Calu3 (cell line): ENCODE results near the gene NFE2. TPM values are rescaled to one million over a fixed set of nuclear protein-coding genes. Genes with fewer than 3 reads are reported as not detected.

Experiments
- BruUV-seq: library from RNA; stranded (reverse); fragments of 400-500 nt; replicated peaks from 2 replicates; lab custom pipeline; 2021; lab: Mats Ljungman, UMichigan
- CTCF ChIA-PET: fragments of 300-600 bp; sonication (Branson Sonifier 250); formaldehyde crosslinking; loops from one replicate; lab custom pipeline; 2022; ENCODE audit warnings: antibody characterized with exemption; lab: Charles Lee
- DNase-seq: peaks from one replicate; pipeline ENCODE4 v3.0.0; 2022
- H3K27ac Mint-ChIP-seq: one replicate; pipeline ENCODE4 v1.8.0; 2022; ENCODE audit warnings: mixed read lengths; ENCODE audit not compliant: unreplicated experiment
- H3K27me3 Mint-ChIP-seq: one replicate; pipeline ENCODE4 v1.8.0; 2022; ENCODE audit warnings: mixed read lengths; ENCODE audit not compliant: unreplicated experiment
- H3K36me3 Mint-ChIP-seq: one replicate; pipeline ENCODE4 v1.8.0; 2022; ENCODE audit warnings: mild to moderate bottlenecking, moderate library complexity, mixed read lengths; ENCODE audit not compliant: insufficient read depth, unreplicated experiment
- H3K4me1 Mint-ChIP-seq: one replicate; pipeline ENCODE4 v1.8.0; 2022; ENCODE audit warnings: mild to moderate bottlenecking, low read depth, mixed read lengths; ENCODE audit not compliant: unreplicated experiment
- H3K4me3 Mint-ChIP-seq: one replicate; pipeline ENCODE4 v1.8.0; 2022; ENCODE audit warnings: mild to moderate bottlenecking, low read depth, moderate library complexity, mixed read lengths; ENCODE audit not compliant: unreplicated experiment
- H3K9me3 Mint-ChIP-seq: one replicate; pipeline ENCODE4 v1.8.0; 2022; ENCODE audit warnings: low read depth, mixed read lengths; ENCODE audit not compliant: unreplicated experiment
- CTCF ChIP-seq: fragments of 200-600 bp; IDR thresholded peaks from one replicate; pipeline ENCODE4 v1.8.0; 2022; ENCODE audit warnings: antibody characterized with exemption; ENCODE audit not compliant: unreplicated experiment
- intact Hi-C: fragments of 100-400 bp; cut with micrococcal nuclease; formaldehyde crosslinking; loops from one replicate; pipeline ENCODE4 v1.10.0; 2022; ENCODE audit not compliant: unreplicated experiment
- total RNA-seq: library from RNA; stranded (reverse); gene quantifications from 2 replicates; pipeline ENCODE4 v1.2.3, GENCODE V29; 2022

The NFE2 gene
- total RNA-seq, 1 experiment from 2014 or later, result 0.80 TPM

- CTCF ChIA-PET, result interaction anchor here (0.7 to 1.3 kb wide), 3 partner anchors 14 to 1523 kb away, joined by 6 to 9 read pairs (median 6); partner anchors contain the start of gene COPZ1
- TF ChIP-seq CTCF, result no peak
These were observed 10.2 kb upstream of the NFE2 start for GRCh38 chr12:54311051-54311450.

DNA sequence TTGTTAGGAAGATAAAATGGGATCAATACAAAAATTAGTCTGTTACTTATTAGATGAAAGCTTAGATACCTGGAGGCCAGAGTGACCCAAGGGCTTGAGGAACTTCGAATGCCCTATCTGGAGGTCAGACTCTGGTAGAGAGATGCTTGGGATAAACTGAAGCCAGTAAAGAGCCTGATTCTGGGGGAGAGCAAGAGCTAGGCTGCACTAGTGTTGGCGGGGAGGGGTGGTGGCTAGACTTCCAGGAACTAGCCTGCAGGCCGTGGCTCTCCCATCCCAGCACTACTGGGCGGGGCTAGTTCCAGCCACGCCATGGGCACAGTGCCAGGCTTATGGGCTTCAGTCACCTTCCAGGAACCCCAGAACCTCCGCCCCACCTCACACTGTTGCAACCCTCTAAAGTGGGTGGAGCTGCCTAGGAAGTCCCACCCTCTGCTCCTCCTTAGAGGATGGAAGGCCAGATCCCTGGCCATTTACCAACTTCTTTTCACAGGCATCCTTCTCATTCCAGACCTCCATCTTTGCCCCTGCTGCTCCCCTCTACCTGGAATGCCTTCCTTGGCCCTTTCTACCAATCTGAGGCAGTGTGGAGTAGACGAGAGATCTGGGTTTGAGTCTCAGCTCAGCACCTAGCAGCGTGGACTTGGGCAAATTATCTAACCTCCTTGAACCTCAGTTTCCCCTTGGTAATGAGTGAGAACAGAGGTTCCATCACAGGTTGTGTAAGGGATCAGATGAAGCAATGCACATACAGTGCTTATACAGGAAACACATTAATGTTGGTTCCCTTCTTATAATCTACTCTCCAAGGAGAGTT lies 6.3 kb upstream of the NFE2 start:
- no peaks in the 10 kb centered on the region for H3K27me3 Mint-ChIP-seq
- H3K4me3 Mint-ChIP-seq, result no peak overlapping the region
- CTCF ChIA-PET, result interaction anchor here (0.8 to 2.3 kb wide), 7 partner anchors 9 to 55 kb away, joined by 3 to 22 read pairs (median 4); partner anchors contain the start of gene COPZ1
- no TSS peak for BruUV-seq
- intact Hi-C loops, result no loop called here
- H3K36me3 Mint-ChIP-seq, result peaks cover 7% of the 10 kb centered on the region
- no peak overlapping the region for H3K27ac Mint-ChIP-seq
- TF ChIP-seq CTCF, result no peak
- H3K9me3 Mint-ChIP-seq, result no peaks in the 10 kb centered on the region
- H3K4me1 Mint-ChIP-seq, result peaks cover 40% of the 10 kb centered on the region
- DNase-seq, result peak; percentile 98

More at GRCh38 chr12:54311051-54311450, 10.2 kb upstream of the NFE2 start:
- Mint-ChIP-seq H3K9me3 (no peaks in the 10 kb centered on the region), H3K36me3 (no peaks in the 10 kb centered on the region), H3K27me3 (no peaks in the 10 kb centered on the region), H3K4me1 (peaks cover 17% of the 10 kb centered on the region), H3K4me3 (no peak overlapping the region), H3K27ac (no peak overlapping the region)
- no TSS peak for BruUV-seq
- intact Hi-C loops, result no loop called here
- no peak for DNase-seq

- CTCF ChIA-PET, result interaction anchor here (0.5 to 1.1 kb wide), 5 partner anchors 15 to 66 kb away, joined by 3 to 5 read pairs (median 4); partner anchors contain the start of genes COPZ1 and HNRNPA1
- no peaks in the 10 kb centered on the region for H3K9me3 Mint-ChIP-seq
These were observed 3.5 kb upstream of the NFE2 start for GRCh38 chr12:54304187-54304810.

More at GRCh38 chr12:54304187-54304810, 3.5 kb upstream of the NFE2 start:
- intact Hi-C loops, result no loop called here
- Mint-ChIP-seq H3K36me3 (peaks cover 7% of the 10 kb centered on the region), H3K27ac (no peak overlapping the region), H3K27me3 (peaks cover 15% of the 10 kb centered on the region), H3K4me1 (peaks cover 64% of the 10 kb centered on the region), H3K4me3 (peak overlapping the region; percentile 41)
- peak; percentile 88 for DNase-seq
- TF ChIP-seq CTCF, result no peak
- no TSS peak for BruUV-seq
